GM23248 (cell line): Measurements from ENCODE around the gene NUP214. TPM values are rescaled to one million over a fixed set of nuclear protein-coding genes. Genes with fewer than 3 reads are reported as not detected.
A peak's percentile ranks its signal among the peaks of the same experiment; 100 is the strongest.

Experiments used
- DNase-seq: peaks from one replicate; pipeline ENCODE4 v3.0.0-alpha.2; 2015
- H2AFZ ChIP-seq: fragments of 200-600 bp; sonication (generic); 2 replicates; pipeline ENCODE4 v1.6.1; 2016; ENCODE audit warnings: antibody characterized with exemption
- H3F3A ChIP-seq: fragments of 200-600 bp; sonication (generic); 2 replicates; pipeline ENCODE4 v1.6.1; 2016; ENCODE audit warnings: mild to moderate bottlenecking, antibody characterized with exemption, mixed run types; ENCODE audit not compliant: insufficient read depth
- H3K27ac ChIP-seq: fragments of 200-600 bp; sonication (generic); 2 replicates; pipeline ENCODE4 v1.5.1; 2016; ENCODE audit warnings: mild to moderate bottlenecking
- H3K27me3 ChIP-seq: fragments of 200-600 bp; sonication (generic); replicated peaks from 2 replicates; pipeline ENCODE4 v1.6.1; 2016; ENCODE audit warnings: mild to moderate bottlenecking; ENCODE audit not compliant: insufficient read depth
- H3K36me3 ChIP-seq: fragments of 200-600 bp; sonication (generic); 2 replicates; pipeline ENCODE4 v1.6.1; 2016; ENCODE audit warnings: low read depth, mild to moderate bottlenecking
- H3K4me1 ChIP-seq: fragments of 200-600 bp; sonication (generic); 2 replicates; pipeline ENCODE4 v1.6.1; 2016; ENCODE audit warnings: mild to moderate bottlenecking; ENCODE audit not compliant: insufficient read depth
- H3K4me2 ChIP-seq: fragments of 200-600 bp; sonication (generic); one replicate; pipeline ENCODE4 v1.6.1; 2016; ENCODE audit warnings: mild to moderate bottlenecking; ENCODE audit not compliant: unreplicated experiment
- H3K4me3 ChIP-seq: fragments of 200-600 bp; sonication (generic); 2 replicates; pipeline ENCODE4 v1.5.1; 2016; ENCODE audit warnings: mild to moderate bottlenecking
- H3K79me2 ChIP-seq: fragments of 200-600 bp; sonication (generic); 2 replicates; pipeline ENCODE4 v1.6.1; 2016; ENCODE audit warnings: mild to moderate bottlenecking; ENCODE audit not compliant: insufficient read depth
- H3K9ac ChIP-seq: fragments of 200-600 bp; sonication (generic); 2 replicates; pipeline ENCODE4 v1.6.1; 2016; ENCODE audit warnings: mild to moderate bottlenecking
- H3K9me2 ChIP-seq: fragments of 200-600 bp; sonication (generic); 2 replicates; pipeline ENCODE4 v1.6.1; 2016; ENCODE audit warnings: mixed run types, mild to moderate bottlenecking, moderate library complexity; ENCODE audit not compliant: insufficient read depth
- H3K9me3 ChIP-seq: fragments of 200-600 bp; sonication (generic); one replicate; pipeline ENCODE4 v1.6.1; 2017; ENCODE audit warnings: low read depth
- H4K20me1 ChIP-seq: fragments of 200-600 bp; sonication (generic); 2 replicates; pipeline ENCODE4 v1.6.0; 2016; ENCODE audit not compliant: insufficient read depth
- EZH2 ChIP-seq: fragments of 200-600 bp; sonication (generic); IDR thresholded peaks from 2 replicates; pipeline ENCODE4 v1.6.1; 2018; ENCODE audit warnings: antibody characterized with exemption, mild to moderate bottlenecking; ENCODE audit not compliant: insufficient read depth, poor library complexity, severe bottlenecking
- EZH2phosphoT487 ChIP-seq: fragments of 200-600 bp; sonication (generic); IDR thresholded peaks from 2 replicates; pipeline ENCODE4 v1.6.1; 2018; ENCODE audit warnings: antibody characterized with exemption, moderate library complexity, mild to moderate bottlenecking, low read depth; ENCODE audit not compliant: insufficient read depth
- WGBS, 2 experiments: methylation state at CpG; one replicate each; pipeline ENCODE4 v1.1.6; 2015 to 2017; ENCODE audit warnings: low lambda C conversion rate in 2 of 2, low coverage in 1 of 2; ENCODE audit errors: missing lambda C conversion rate in 2 of 2; 5-methylcytosine and 5-hydroxymethylcytosine counted together
- in situ Hi-C: fragments of 300-500 bp; cut with MboI; formaldehyde crosslinking; loops from 2 replicates; pipeline ENCODE4 v1.15.0; 2020
- polyA plus RNA-seq: library from polyadenylated mRNA; unstranded; fragments of >200 nt; fragmentation: Nextera tagmentation; extraction: Ambion mirVana; gene quantifications from 2 replicates; pipeline ENCODE4 v1.2.1, GENCODE V29; 2016
- total RNA-seq: library from RNA; depleted of rRNA; stranded (reverse); fragments of >200 nt; shearing (Covaris generic); gene quantifications from 2 replicates; pipeline ENCODE4 v1.2.3, GENCODE V29; 2014

NUP214 gene
- total and polyA plus RNA-seq, 2 experiments from 2014 or later, result 13.1 to 14.3 TPM

DNA sequence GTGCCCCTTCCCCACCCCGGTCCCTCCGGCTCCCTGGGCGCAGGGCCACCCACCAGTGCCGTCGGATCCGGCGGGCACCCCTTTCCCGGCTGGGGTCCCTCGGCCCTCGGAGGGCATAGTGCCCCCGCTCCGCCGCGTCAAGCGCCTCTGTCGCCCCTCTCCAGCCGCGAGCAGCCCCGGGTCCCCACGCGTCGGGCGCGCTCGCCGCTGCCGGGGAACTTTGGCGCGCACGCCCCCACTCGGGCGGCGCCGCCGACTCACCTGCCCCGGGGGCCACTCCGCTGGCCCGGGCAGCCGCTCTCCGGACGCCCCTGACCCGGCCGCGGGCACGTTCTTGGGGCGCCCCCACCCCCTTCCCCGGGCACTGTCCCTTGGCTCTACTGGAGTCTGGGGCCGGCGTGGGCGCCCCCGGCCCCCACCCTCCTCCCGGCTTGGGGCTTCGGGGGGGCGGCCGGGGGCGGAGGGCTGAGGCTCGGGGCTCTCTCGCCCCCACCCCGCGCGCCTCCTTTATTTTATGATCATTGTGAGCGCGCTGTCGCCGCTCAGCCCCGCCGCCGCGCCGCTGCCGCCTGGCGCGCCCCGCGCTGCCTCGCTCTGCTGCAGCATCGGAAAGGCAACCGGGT lies 152.0 kb downstream of the NUP214 start:
- peak overlapping the region; percentile 54; the same call in 1 of the 2 replicates for H3K9ac ChIP-seq
- H3K4me2 ChIP-seq, result peak overlapping the region; percentile 78
- H3K9me2 ChIP-seq, result no peaks in the 10 kb centered on the region
- no peaks in the 10 kb centered on the region for H4K20me1 ChIP-seq
- H3K27ac ChIP-seq, result no peak overlapping the region
- H3K4me3 ChIP-seq, result peak overlapping the region; percentile 81
- H3K4me1 ChIP-seq, result no peaks in the 10 kb centered on the region
- H3K36me3 ChIP-seq, result no peaks in the 10 kb centered on the region
- H3K79me2 ChIP-seq, result no peaks in the 10 kb centered on the region
- no peaks in the 10 kb centered on the region for H3F3A ChIP-seq
- 1 to 2% methylated on average over 33 to 65 of the region's 78 CpGs for WGBS, 2 experiments
- DNase-seq, result no peak
- in situ Hi-C loops, result no loop called here
- H3K9me3 ChIP-seq, result no peaks in the 10 kb centered on the region
- H3K27me3 ChIP-seq, result peaks cover 20% of the 10 kb centered on the region; the same call in 1 of the 2 replicates
- H2AFZ ChIP-seq, result peak overlapping the region; percentile 91
- no peak for TF ChIP-seq EZH2
- TF ChIP-seq EZH2phosphoT487, result no peak

DNA sequence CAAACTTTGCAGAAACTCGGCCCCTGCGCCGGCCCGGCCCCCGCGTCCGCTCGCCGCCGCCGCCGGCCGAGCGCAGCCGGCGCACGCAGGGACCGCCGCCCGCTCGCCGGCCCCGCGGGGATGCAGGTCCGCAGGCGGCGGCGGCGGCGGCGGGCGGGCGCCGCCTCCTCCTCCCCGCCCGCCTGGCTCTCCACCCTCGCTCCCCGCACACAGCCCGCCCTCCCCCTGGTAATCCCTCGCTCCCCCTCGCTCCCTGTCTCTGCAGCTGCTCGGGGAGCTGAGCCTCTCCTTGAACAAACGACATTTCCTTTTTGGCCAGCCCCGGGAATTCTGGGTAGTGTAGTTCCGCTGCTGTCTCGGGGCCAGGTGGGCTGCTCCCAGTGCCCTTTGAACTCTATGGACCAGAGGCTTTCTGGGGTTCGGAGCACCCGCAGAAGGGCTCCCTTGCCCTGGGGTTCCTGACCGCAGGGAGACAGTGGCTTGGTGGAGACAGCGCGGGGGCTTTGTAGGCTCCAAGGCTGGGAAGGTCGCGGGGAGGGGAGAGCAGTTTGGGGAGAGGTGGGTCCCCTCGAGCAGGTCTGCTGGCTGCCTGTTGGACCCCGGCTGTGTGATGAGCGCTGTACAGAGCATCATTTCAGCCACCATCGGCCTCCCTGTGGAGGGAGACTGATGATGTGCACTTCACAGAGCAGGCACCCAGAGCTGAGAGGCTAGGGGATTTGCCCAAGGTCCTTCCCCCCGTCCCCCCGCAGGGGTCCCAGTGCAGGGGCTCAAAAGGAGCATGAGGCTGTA lies 152.7 kb downstream of the NUP214 start:
- Histone ChIP-seq H3K4me2 (no peak overlapping the region), H2AFZ (peak overlapping the region; percentile 91), H3K4me1 (no peaks in the 10 kb centered on the region), H3K9ac (peak overlapping the region; percentile 54; the same call in 1 of the 2 replicates), H3K79me2 (no peaks in the 10 kb centered on the region), H3K9me3 (no peaks in the 10 kb centered on the region), H3K9me2 (no peaks in the 10 kb centered on the region), H3K36me3 (no peaks in the 10 kb centered on the region), H3K27me3 (peaks cover 26% of the 10 kb centered on the region), H3K27ac (no peak overlapping the region), H3K4me3 (peak overlapping the region; percentile 81), H4K20me1 (no peaks in the 10 kb centered on the region), H3F3A (no peaks in the 10 kb centered on the region)
- no peak for TF ChIP-seq EZH2
- no peak for TF ChIP-seq EZH2phosphoT487
- in situ Hi-C loops, result no loop called here
- peak; percentile 88 for DNase-seq
- WGBS, 2 experiments, result 8 to 9% methylated on average over 38 to 49 of the region's 59 CpGs

DNA sequence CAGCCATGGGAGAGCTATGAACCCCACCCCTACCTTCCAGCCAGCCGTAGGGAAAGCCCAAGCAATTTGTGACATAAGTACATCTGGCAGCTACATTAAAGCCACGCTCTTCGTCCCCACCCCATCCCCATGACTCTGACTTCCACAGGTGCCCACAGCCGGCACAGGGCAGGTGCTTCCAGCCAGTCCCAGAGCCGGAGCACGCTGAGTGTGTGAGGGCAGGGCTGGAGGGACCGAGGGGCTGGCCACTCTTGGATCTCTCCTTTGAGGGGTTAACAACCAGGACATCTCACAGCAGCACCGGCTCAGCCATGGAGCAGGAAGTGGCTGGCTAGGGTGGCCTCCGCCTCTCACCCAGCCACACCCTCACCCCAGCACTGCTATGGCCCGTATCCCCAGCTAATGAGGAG lies 153.3 kb downstream of the NUP214 start:
- H3K9me2 ChIP-seq, result no peaks in the 10 kb centered on the region
- no peaks in the 10 kb centered on the region for H3K79me2 ChIP-seq
- H3K9me3 ChIP-seq, result no peaks in the 10 kb centered on the region
- no peak overlapping the region for H3K4me2 ChIP-seq
- no peaks in the 10 kb centered on the region for H3K4me1 ChIP-seq
- H3K4me3 ChIP-seq, result no peak overlapping the region
- in situ Hi-C loops, result no loop called here
- no peak for DNase-seq
- H3K27ac ChIP-seq, result no peak overlapping the region
- TF ChIP-seq EZH2 (no peak), EZH2phosphoT487 (no peak)
- H3K27me3 ChIP-seq, result peaks cover 30% of the 10 kb centered on the region
- no peaks in the 10 kb centered on the region for H3F3A ChIP-seq
- H4K20me1 ChIP-seq, result no peaks in the 10 kb centered on the region
- H3K9ac ChIP-seq, result no peak overlapping the region
- H2AFZ ChIP-seq, result peak overlapping the region; percentile 41; the same call in 1 of the 2 replicates
- 55 to 61% methylated on average over 10 of the region's 10 CpGs for WGBS, 2 experiments
- H3K36me3 ChIP-seq, result no peaks in the 10 kb centered on the region

DNA sequence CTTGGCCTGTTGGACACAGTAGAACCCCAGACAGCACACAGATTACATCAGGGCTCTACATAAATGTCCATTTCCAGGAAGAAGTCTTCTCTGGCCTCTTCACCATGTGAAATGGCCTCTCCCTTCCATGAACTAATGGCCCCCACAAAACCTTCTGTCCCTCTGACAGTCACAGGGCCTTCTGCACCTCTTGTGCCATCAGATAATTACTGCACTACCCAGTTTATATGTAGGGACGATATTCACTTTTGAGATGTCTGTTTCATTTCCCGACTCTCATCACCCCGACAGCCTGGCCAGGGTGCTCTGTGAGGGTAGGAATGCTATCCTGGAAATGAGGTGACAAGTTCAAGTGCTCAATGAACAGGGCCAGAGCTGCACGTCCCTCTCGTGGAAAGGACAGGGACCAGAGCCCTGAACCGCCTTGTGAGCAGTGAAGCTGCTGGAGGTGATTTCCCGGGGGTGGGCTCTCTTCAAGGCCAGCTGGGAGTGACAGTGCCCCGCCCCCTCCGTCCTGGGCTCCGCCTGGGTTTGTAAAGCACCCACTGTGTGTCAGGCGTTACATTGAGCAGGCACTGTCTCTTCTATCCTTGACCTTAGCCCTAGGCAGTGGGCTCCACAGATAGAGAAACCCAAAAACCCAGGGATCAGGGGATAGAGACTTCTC lies 153.9 kb downstream of the NUP214 start:
- Histone ChIP-seq H3K27me3 (peaks cover 30% of the 10 kb centered on the region), H4K20me1 (no peaks in the 10 kb centered on the region), H3K9me3 (no peaks in the 10 kb centered on the region), H3K4me1 (no peaks in the 10 kb centered on the region), H3K9me2 (no peaks in the 10 kb centered on the region), H3K4me3 (no peak overlapping the region), H2AFZ (peak overlapping the region; percentile 41; the same call in 1 of the 2 replicates), H3K79me2 (no peaks in the 10 kb centered on the region), H3K4me2 (no peak overlapping the region), H3K36me3 (no peaks in the 10 kb centered on the region), H3K9ac (no peak overlapping the region), H3F3A (no peaks in the 10 kb centered on the region), H3K27ac (no peak overlapping the region)
- TF ChIP-seq EZH2 (no peak), EZH2phosphoT487 (no peak)
- 45 to 50% methylated on average over 11 of the region's 11 CpGs for WGBS, 2 experiments
- no peak for DNase-seq
- in situ Hi-C loops, result no loop called here
